Osteocyte (in vitro differentiated cells): ENCODE results near the gene TNPO1. TPM values are rescaled to one million over a fixed set of nuclear protein-coding genes. Genes with fewer than 3 reads are reported as not detected.
A peak's percentile ranks its signal among the peaks of the same experiment; 100 is the strongest.

Experiments used
- DNase-seq: peaks from one replicate; pipeline ENCODE4 v3.0.0; 2021; ENCODE audit warnings: mixed read lengths; ENCODE audit not compliant: unreplicated experiment; ENCODE audit errors: extremely low spot score
- H3K27ac Mint-ChIP-seq: one replicate; pipeline ENCODE4 v1.8.0; 2021; ENCODE audit warnings: mild to moderate bottlenecking, mixed read lengths; ENCODE audit not compliant: unreplicated experiment
- H3K27me3 Mint-ChIP-seq: one replicate; pipeline ENCODE4 v1.8.0; 2021; ENCODE audit warnings: mixed read lengths; ENCODE audit not compliant: unreplicated experiment
- H3K36me3 Mint-ChIP-seq: one replicate; pipeline ENCODE4 v1.8.0; 2021; ENCODE audit warnings: mixed read lengths; ENCODE audit not compliant: unreplicated experiment
- H3K4me1 Mint-ChIP-seq: one replicate; pipeline ENCODE4 v1.8.0; 2021; ENCODE audit warnings: mixed read lengths; ENCODE audit not compliant: unreplicated experiment
- H3K4me3 Mint-ChIP-seq: one replicate; pipeline ENCODE4 v1.8.0; 2021; ENCODE audit warnings: mild to moderate bottlenecking, moderate library complexity, mixed read lengths; ENCODE audit not compliant: unreplicated experiment
- H3K9me3 Mint-ChIP-seq: one replicate; pipeline ENCODE4 v1.8.0; 2021; ENCODE audit warnings: mixed read lengths; ENCODE audit not compliant: unreplicated experiment
- total RNA-seq: library from RNA; stranded (reverse); gene quantifications from 2 replicates; pipeline ENCODE4 v1.2.1, GENCODE V29; 2021
- TF ChIP-seq, protein P1 (sequence below): fragments of 200-600 bp; sonication (generic); IDR thresholded peaks from 2 replicates; pipeline ENCODE4 v1.5.0; 2021; ENCODE audit warnings: antibody characterized with exemption, mild to moderate bottlenecking, moderate library complexity

Gene TNPO1
- total RNA-seq, 1 donor from 2014 or later, result 160 TPM

DNA sequence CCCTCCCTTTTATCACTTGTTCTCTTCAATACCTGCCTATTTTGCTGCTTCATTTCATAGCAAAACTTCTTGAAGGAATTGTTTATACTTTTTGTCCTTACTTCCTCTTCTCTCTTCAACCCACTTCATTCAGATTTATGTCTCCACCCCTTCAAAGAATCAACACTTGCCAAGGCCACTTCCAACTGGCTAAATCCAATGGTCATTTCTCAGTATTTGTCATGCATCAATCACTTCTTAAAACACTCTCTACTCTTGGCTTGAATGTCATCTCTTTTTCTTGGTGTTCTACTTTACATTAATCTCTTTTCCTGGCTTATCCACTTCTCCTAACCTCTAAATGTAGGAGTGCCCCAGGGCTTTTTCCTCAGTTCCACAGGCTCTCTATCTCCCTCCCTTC, 131.0 kb downstream of the TNPO1 start:
- Mint-ChIP-seq H3K4me3 (no peak overlapping the region), H3K27me3 (no peaks in the 10 kb centered on the region), H3K27ac (no peak overlapping the region), H3K36me3 (no peaks in the 10 kb centered on the region), H3K4me1 (peaks cover 19% of the 10 kb centered on the region), H3K9me3 (no peaks in the 10 kb centered on the region)
- DNase-seq, result no peak
- TF ChIP-seq, protein P1, sequence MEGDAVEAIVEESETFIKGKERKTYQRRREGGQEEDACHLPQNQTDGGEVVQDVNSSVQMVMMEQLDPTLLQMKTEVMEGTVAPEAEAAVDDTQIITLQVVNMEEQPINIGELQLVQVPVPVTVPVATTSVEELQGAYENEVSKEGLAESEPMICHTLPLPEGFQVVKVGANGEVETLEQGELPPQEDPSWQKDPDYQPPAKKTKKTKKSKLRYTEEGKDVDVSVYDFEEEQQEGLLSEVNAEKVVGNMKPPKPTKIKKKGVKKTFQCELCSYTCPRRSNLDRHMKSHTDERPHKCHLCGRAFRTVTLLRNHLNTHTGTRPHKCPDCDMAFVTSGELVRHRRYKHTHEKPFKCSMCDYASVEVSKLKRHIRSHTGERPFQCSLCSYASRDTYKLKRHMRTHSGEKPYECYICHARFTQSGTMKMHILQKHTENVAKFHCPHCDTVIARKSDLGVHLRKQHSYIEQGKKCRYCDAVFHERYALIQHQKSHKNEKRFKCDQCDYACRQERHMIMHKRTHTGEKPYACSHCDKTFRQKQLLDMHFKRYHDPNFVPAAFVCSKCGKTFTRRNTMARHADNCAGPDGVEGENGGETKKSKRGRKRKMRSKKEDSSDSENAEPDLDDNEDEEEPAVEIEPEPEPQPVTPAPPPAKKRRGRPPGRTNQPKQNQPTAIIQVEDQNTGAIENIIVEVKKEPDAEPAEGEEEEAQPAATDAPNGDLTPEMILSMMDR, result no peak

DNA sequence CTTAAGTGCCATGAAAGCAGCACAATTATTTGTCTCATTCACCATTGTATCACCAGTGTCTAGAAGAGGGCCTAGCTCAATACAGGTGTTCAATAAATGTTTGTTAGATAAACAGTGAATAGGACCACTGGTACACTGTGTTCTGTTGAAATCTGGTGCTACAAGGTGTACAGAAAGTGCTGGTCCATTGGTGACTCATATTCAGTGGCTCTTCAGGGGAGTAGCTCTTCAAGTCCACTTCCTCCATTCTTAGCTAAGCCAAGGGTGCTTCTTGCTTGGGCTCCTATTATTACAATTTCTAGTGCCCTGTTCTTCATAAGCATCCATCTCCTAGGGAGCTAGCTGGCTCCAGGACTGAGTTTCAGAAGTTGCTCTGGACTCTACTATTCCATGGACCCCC, 133.0 kb downstream of the TNPO1 start:
- DNase-seq, result no peak
- TF ChIP-seq, protein P1, result no peak
- peaks cover 29% of the 10 kb centered on the region for H3K4me1 Mint-ChIP-seq
- no peak overlapping the region for H3K27ac Mint-ChIP-seq
- H3K36me3 Mint-ChIP-seq, result no peaks in the 10 kb centered on the region
- no peak overlapping the region for H3K4me3 Mint-ChIP-seq
- no peaks in the 10 kb centered on the region for H3K9me3 Mint-ChIP-seq
- H3K27me3 Mint-ChIP-seq, result no peaks in the 10 kb centered on the region

DNA sequence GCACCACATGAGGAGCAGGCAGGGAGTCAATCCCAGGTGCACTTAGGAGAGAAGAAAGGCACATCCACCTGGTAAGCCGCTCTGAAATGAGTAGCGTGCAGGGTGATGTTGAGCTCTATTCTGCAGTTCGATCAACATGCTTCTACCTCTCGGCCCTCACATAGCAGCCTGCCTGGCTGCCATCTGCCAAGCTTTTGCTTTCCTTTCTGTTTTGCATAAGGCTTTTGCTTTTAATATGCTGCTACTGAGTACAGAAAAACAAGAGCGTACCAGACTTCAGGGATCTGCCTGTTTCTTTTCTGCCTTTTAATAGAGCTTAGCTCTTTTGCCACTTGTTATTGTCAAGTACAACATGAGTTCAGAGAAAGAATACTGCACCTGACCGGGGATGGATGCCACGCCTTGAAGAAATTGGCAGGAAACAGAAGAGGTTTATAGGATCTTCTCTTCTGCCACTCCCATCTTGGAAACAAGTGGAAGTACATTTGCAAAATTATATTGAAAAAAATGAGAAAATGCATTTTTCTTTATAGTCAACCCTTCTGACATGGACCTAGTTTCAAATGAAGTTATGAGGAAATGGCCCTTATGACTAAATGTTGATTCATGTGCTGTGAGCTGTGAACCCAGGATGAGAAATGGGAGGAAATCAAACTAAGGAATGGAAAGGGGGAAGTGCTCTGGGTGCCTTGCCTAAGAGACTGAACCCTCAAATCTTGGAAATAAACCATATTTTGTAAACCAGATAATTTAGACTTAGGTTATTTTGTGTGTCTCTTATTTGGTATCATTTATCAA, 135.4 kb downstream of the TNPO1 start:
- TF ChIP-seq, protein P1, result no peak
- Mint-ChIP-seq H3K4me1 (peaks cover 37% of the 10 kb centered on the region), H3K36me3 (no peaks in the 10 kb centered on the region), H3K4me3 (no peak overlapping the region), H3K27me3 (no peaks in the 10 kb centered on the region), H3K9me3 (no peaks in the 10 kb centered on the region), H3K27ac (peak overlapping the region; percentile 58)
- peak; percentile 27 for DNase-seq

DNA sequence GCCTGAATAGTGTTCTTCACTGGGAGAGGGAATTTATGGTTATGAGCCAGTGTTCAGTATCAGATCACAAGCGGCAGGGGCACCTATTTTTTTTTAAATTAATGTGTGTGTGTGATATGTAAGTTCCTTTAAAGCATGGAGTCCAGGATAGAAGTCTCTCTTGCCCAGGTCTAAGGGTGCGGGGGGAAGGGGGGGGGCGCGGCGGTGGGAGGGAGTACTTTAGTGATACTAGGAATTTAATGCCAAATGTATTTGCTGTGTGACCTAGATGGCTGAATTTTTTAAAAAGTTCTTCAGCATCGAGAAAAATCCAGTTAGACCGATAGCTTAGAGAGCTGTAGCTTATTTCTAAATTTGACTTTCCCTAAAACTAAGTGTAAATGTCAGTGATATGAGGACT, 137.9 kb downstream of the TNPO1 start:
- Mint-ChIP-seq H3K4me1 (peaks cover 58% of the 10 kb centered on the region), H3K9me3 (no peaks in the 10 kb centered on the region), H3K27me3 (no peaks in the 10 kb centered on the region), H3K4me3 (peak overlapping the region; percentile 3), H3K36me3 (peaks cover 3% of the 10 kb centered on the region), H3K27ac (peak overlapping the region; percentile 99)
- TF ChIP-seq, protein P1, result no peak
- DNase-seq, result no peak

DNA sequence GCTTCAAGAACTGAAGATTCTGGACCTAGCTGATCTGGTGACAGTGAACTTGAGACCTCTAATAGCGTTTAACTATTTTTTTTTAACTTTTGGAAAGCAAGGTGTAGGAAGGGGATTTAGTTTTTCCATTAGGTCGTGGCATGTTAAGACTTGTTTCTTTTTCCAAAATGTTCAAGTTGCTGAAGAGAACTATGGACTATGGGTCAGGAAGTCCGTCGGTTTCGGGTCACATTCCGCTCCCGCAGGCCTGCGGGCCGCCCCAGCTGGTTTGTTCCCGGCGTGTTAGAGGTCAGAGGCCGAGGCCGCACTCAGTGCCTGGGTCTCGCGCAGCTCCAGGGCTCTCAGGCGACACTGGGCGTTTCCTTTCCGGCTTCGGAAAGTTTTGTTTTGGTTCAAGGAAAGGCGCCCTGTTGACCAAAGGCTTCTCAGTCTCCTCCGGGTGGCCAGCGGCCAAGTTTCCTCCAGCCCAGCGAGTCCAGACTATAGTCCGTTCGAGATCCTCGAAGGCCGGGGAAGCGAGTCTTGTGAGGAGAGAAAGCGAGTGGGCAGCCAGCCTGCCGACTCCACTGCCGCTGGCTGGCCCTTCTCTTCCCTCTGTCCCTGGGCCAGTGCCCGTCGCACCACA, 138.8 kb downstream of the TNPO1 start:
- H3K9me3 Mint-ChIP-seq, result no peaks in the 10 kb centered on the region
- DNase-seq, result no peak
- peak overlapping the region; percentile 87 for H3K4me3 Mint-ChIP-seq
- H3K27ac Mint-ChIP-seq, result peak overlapping the region; percentile 99
- peaks cover 3% of the 10 kb centered on the region for H3K36me3 Mint-ChIP-seq
- TF ChIP-seq, protein P1, result no peak
- peaks cover 59% of the 10 kb centered on the region for H3K4me1 Mint-ChIP-seq
- H3K27me3 Mint-ChIP-seq, result no peaks in the 10 kb centered on the region
